AG09309 (cell line): ENCODE measurements around the gene THOC1.

Experiments used
- DNase-seq: peaks from one replicate; pipeline ENCODE4 v3.0.0-alpha.2; 2010; ENCODE audit warnings: low read depth
- H3K4me3 ChIP-seq: 2 replicates; pipeline ENCODE4 v1.5.1; 2011; ENCODE audit warnings: mild to moderate bottlenecking, low read depth, low read length, moderate library complexity; ENCODE audit not compliant: control insufficient read depth
- TF ChIP-seq, protein P1 (sequence below): IDR thresholded peaks from 2 replicates; pipeline ENCODE4 v1.5.1; 2011; ENCODE audit warnings: mild to moderate bottlenecking, low read depth, low read length, inconsistent platforms; ENCODE audit not compliant: insufficient read depth, control insufficient read depth; ENCODE audit errors: missing control alignments

The THOC1 gene

DNA sequence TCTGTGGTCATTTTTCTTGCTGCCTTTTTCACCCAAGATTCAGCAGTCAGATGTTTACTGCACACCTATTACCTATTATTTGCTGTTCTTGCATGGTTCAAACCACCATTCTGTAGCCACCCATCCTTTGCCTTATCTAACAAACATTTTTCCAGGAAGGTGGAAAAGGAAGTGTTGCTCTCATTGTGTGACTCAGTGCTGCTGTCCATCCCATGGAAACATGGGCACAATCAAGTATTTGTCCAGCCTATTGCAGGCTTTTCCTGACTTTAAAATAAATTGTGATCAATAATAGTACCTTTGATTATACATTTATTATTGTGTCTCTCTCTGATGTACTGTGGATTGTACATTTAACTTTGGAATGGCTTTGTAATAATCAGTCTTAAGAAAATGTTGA is 56.3 kb downstream of the THOC1 start:
- H3K4me3 ChIP-seq = no peak overlapping the region
- TF ChIP-seq, protein P1, sequence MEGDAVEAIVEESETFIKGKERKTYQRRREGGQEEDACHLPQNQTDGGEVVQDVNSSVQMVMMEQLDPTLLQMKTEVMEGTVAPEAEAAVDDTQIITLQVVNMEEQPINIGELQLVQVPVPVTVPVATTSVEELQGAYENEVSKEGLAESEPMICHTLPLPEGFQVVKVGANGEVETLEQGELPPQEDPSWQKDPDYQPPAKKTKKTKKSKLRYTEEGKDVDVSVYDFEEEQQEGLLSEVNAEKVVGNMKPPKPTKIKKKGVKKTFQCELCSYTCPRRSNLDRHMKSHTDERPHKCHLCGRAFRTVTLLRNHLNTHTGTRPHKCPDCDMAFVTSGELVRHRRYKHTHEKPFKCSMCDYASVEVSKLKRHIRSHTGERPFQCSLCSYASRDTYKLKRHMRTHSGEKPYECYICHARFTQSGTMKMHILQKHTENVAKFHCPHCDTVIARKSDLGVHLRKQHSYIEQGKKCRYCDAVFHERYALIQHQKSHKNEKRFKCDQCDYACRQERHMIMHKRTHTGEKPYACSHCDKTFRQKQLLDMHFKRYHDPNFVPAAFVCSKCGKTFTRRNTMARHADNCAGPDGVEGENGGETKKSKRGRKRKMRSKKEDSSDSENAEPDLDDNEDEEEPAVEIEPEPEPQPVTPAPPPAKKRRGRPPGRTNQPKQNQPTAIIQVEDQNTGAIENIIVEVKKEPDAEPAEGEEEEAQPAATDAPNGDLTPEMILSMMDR = no peak
- no peak for DNase-seq

DNA sequence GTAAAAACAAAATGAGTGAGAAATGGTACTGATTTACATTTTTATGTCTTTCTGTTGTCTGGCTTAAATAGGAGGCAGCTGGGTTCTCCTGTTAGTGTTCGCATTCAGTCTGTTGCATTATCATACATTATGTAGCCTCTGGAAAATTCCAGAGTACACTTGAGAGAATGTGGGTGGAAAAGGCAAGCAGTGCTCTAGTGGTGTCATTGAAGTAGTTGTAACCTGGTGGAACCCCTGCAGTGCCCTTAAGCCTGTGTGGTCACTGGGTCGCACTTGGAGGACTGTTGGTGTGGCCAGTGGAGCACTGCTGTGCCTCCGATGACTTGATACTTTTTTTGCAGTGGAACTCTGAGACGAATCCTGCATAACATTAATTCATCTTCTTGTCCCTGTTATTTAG is 57.1 kb downstream of the THOC1 start:
- TF ChIP-seq, protein P1 = no peak
- H3K4me3 ChIP-seq = no peak overlapping the region
- no peak for DNase-seq

DNA sequence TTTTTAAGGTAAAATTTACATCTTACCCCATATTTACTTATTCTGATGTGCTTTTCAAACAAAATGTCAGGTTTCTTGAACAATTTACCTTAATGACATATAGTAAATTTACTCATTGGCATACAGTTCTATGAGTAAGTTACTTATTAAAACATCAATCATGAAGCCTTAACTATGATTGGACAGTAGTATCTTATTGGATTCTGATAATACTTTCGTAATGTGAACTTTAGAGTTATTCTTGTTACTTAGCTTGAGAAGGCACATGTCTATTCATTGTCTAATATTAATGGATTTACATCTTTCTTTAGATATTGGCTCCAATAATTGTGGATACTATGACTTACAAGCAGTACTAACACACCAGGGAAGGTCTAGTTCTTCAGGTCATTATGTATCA is 57.8 kb downstream of the THOC1 start:
- TF ChIP-seq, protein P1 = no peak
- DNase-seq = no peak
- H3K4me3 ChIP-seq = no peak overlapping the region

DNA sequence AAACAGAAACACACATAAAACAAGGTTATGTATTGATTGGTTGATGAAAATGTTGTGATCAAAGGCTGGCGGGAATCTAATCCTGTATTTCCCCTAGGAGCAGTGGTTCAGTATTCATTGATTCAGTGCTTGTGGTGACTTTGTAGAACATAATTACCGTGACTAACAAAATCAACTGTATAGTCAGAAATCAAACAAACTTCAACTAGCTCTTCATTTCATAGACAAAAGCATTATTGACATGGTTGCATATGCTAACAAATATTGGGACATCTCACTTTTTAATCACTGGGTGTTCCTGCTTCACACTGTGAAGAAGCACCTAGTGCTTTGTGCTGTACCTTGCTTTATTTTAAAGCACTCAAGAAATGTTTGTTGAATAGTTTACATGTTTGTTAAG is 68.1 kb downstream of the THOC1 start:
- TF ChIP-seq, protein P1 = no peak
- no peak for DNase-seq
- no peak overlapping the region for H3K4me3 ChIP-seq

DNA sequence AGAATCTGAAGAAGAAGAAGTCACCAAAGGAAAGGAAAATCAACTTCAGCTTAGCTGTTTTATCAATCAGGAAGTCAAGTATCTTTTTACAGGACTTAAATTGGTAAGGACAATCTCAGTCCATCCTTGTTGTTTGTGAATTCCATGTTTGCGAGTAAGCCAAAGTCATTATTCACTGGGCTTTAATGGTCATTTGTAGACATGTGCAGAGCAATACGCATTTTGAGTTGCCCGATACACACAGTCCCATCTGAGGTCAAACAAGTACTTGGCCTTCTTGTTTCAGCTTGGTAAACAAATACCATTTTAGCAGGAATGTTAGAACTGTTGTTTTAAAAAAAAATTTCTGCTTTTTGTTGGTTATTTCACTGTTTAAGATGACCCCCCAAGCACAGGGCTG is 68.6 kb downstream of the THOC1 start:
- TF ChIP-seq, protein P1 = no peak

DNA sequence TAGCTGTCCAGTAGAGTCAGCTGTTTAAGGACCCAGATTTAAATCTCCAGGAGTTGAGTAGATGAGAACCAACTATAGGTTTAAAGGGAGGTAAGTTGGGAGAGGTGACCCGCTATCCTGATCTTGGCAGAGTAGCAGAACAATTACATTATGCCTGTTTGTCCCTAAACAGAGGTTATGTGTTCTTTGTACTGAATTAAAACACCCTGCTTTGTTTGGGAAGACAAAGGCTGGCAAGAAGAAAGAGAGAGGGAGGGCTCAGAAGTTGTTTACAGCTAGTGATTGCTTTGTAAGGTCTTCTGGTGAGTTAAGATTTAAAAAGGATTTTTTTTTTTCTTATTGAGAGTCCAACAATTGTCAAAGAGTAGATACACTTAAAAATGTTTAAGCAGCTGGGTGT is 72.2 kb downstream of the THOC1 start:
- no peak for DNase-seq
- TF ChIP-seq, protein P1 = no peak
- no peak overlapping the region for H3K4me3 ChIP-seq

More for the DNA sequence above, 68.6 kb downstream of the THOC1 start:
- DNase-seq = no peak
- H3K4me3 ChIP-seq = no peak overlapping the region

DNA sequence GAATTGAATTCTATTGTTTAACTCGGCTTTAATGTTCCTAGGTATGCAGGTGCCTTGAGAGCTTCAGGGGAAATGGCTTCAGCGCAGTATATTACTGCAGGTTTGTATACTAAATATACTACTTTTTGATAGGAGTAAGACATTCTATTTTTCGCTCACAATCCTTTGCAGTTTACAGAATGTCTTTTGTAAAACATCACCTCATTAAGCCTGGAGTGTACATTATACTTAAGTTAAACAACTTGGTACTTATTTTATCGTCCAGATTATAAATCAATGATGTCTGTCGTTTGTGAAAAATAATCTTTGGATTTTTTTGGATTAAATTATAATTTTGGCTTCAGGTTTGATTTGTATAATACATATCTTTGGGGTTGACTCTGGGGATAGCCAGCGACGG is 75.0 kb downstream of the THOC1 start:
- TF ChIP-seq, protein P1 = no peak

More for the DNA sequence above, 75.0 kb downstream of the THOC1 start:
- DNase-seq = no peak
- no peak overlapping the region for H3K4me3 ChIP-seq
